OCI-LY7 (cell line): Measurements from ENCODE around the gene DNHD1. TPM values are rescaled to one million over a fixed set of nuclear protein-coding genes. Genes with fewer than 3 reads are reported as not detected.

Experiments used
- BruUV-seq: library from RNA; stranded (reverse); fragments of 400-500 nt; replicated peaks from 2 replicates; lab custom pipeline; 2021; lab: Mats Ljungman, UMichigan
- CTCF ChIA-PET: fragments of 300-600 bp; sonication (Branson Sonifier 250); formaldehyde crosslinking; loops from one replicate; lab custom pipeline; 2022; ENCODE audit warnings: antibody characterized with exemption; ENCODE audit not compliant: unreplicated experiment; lab: Charles Lee
- POLR2A ChIA-PET: fragments of 300-600 bp; sonication (Branson Sonifier 250); formaldehyde crosslinking; loops from one replicate; lab custom pipeline; 2022; ENCODE audit warnings: antibody characterized with exemption; lab: Charles Lee
- DNase-seq: peaks from one replicate; pipeline ENCODE4 v3.0.0-alpha.2; 2015; ENCODE audit warnings: low spot score
- H2AFZ ChIP-seq: fragments of 200-600 bp; sonication (generic), shearing (Covaris generic); 2 replicates; pipeline ENCODE4 v1.6.1; 2014; ENCODE audit warnings: mild to moderate bottlenecking, antibody characterized with exemption, low read length, moderate library complexity
- H3K27ac ChIP-seq: fragments of 200-600 bp; sonication (generic); 2 replicates; pipeline ENCODE4 v1.5.1; 2014; ENCODE audit warnings: mixed run types, low read depth, mild to moderate bottlenecking, moderate library complexity, low read length, inconsistent platforms; ENCODE audit not compliant: poor library complexity, severe bottlenecking
- H3K36me3 ChIP-seq: fragments of 200-600 bp; sonication (generic); 2 replicates; pipeline ENCODE4 v1.6.1; 2014; ENCODE audit warnings: mild to moderate bottlenecking, antibody characterized with exemption, low read length, moderate library complexity, mixed read lengths; ENCODE audit not compliant: insufficient read depth
- H3K4me1 ChIP-seq: fragments of 200-600 bp; sonication (generic); 2 replicates; pipeline ENCODE4 v1.5.1; 2014; ENCODE audit warnings: mild to moderate bottlenecking, low read length; ENCODE audit not compliant: insufficient read depth, poor library complexity, severe bottlenecking
- H3K4me2 ChIP-seq: fragments of 200-600 bp; sonication (generic); 2 replicates; pipeline ENCODE4 v1.6.1; 2014; ENCODE audit warnings: mild to moderate bottlenecking, low read length
- H3K4me3 ChIP-seq: fragments of 200-600 bp; sonication (generic); 2 replicates; pipeline ENCODE4 v1.5.1; 2014; ENCODE audit warnings: mild to moderate bottlenecking, low read depth, low read length; ENCODE audit not compliant: poor library complexity, severe bottlenecking
- H3K79me2 ChIP-seq: fragments of 200-600 bp; sonication (generic); 2 replicates; pipeline ENCODE4 v1.6.1; 2016; ENCODE audit warnings: low read depth, mild to moderate bottlenecking, low read length, moderate library complexity, mixed read lengths; ENCODE audit not compliant: insufficient read depth
- H3K9me2 ChIP-seq: fragments of 200-600 bp; sonication (generic); 2 replicates; pipeline ENCODE4 v1.6.1; 2016; ENCODE audit warnings: mild to moderate bottlenecking, low read length, mixed read lengths; ENCODE audit not compliant: insufficient read depth
- H3K9me3 ChIP-seq: fragments of 200-600 bp; sonication (generic); 2 replicates; pipeline ENCODE4 v1.6.1; 2014; ENCODE audit warnings: mild to moderate bottlenecking, mixed run types, low read length, mixed read lengths
- H4K20me1 ChIP-seq: fragments of 200-600 bp; sonication (generic); 2 replicates; pipeline ENCODE4 v1.6.1; 2014; ENCODE audit warnings: mild to moderate bottlenecking, antibody characterized with exemption, low read length, moderate library complexity, mixed read lengths; ENCODE audit not compliant: insufficient read depth
- CTCF ChIP-seq: fragments of 200-600 bp; sonication (generic); conservative IDR thresholded peaks from 2 replicates; pipeline ENCODE4 v1.5.1; 2014; ENCODE audit warnings: mild to moderate bottlenecking, antibody characterized with exemption, low read length, moderate library complexity, mixed read lengths
- EZH2phosphoT487 ChIP-seq: fragments of 200-600 bp; sonication (generic); IDR thresholded peaks from 2 replicates; pipeline ENCODE4 v1.6.1; 2018; ENCODE audit warnings: low read depth, borderline replicate concordance, mild to moderate bottlenecking, mixed run types, antibody characterized with exemption, low read length, moderate library complexity, mixed read lengths
- intact Hi-C: fragments of 100-400 bp; cut with micrococcal nuclease; formaldehyde crosslinking; loops from one replicate; pipeline ENCODE4 v1.10.0; 2022; ENCODE audit not compliant: unreplicated experiment
- total RNA-seq, 2 experiments: library from RNA; depleted of rRNA in 1 of 2; stranded (reverse); fragments of >200 nt in 1 of 2; shearing (Covaris generic) in 1 of 2; gene quantifications; 2 replicates each; pipeline ENCODE4 v1.2.3, GENCODE V29; 2014 to 2022

Gene DNHD1
- total RNA-seq, 2 experiments from 2014 or later, result 24.3 to 52.7 TPM

GRCh38 chr11:6587360-6587953 lies 90.4 kb downstream of the DNHD1 start:
- no peak overlapping the region for H2AFZ ChIP-seq
- peaks cover 16% of the 10 kb centered on the region for H3K36me3 ChIP-seq
- H3K9me3 ChIP-seq, result peaks cover 23% of the 10 kb centered on the region; the same call in 1 of the 2 replicates
- DNase-seq, result no peak
- no peak overlapping the region for H3K4me2 ChIP-seq
- ChIA-PET POLR2A (interaction anchor here (0.7 kb wide), 1 partner anchor 10 kb away, joined by 3 read pairs; no protein-coding TSS in a partner anchor), CTCF (no interaction called here)
- TF ChIP-seq CTCF, result no peak
- TF ChIP-seq EZH2phosphoT487, result no peak
- H3K27ac ChIP-seq, result no peak overlapping the region
- no peaks in the 10 kb centered on the region for H3K79me2 ChIP-seq
- H4K20me1 ChIP-seq, result no peaks in the 10 kb centered on the region
- no peak overlapping the region for H3K4me3 ChIP-seq
- intact Hi-C loops, result no loop called here
- H3K9me2 ChIP-seq, result no peaks in the 10 kb centered on the region
- no peaks in the 10 kb centered on the region for H3K4me1 ChIP-seq
- no TSS peak for BruUV-seq

GRCh38 chr11:6588018-6588417 lies 90.9 kb downstream of the DNHD1 start:
- CTCF ChIA-PET, result no interaction called here
- DNase-seq, result no peak

More at GRCh38 chr11:6588018-6588417, 90.9 kb downstream of the DNHD1 start:
- Histone ChIP-seq H4K20me1 (no peaks in the 10 kb centered on the region), H3K4me2 (no peak overlapping the region), H3K27ac (no peak overlapping the region), H2AFZ (no peak overlapping the region), H3K79me2 (no peaks in the 10 kb centered on the region), H3K4me1 (no peaks in the 10 kb centered on the region), H3K9me2 (no peaks in the 10 kb centered on the region), H3K36me3 (peaks cover 22% of the 10 kb centered on the region), H3K4me3 (no peak overlapping the region), H3K9me3 (peaks cover 19% of the 10 kb centered on the region; the same call in 1 of the 2 replicates)
- no peak for TF ChIP-seq CTCF
- POLR2A ChIA-PET, result no interaction called here
- intact Hi-C loops, result no loop called here
- BruUV-seq, result no TSS peak
